Bladder microvascular endothelial cell (primary cell): ENCODE measurements around the gene GNAL. TPM values are rescaled to one million over a fixed set of nuclear protein-coding genes. Genes with fewer than 3 reads are reported as not detected.

Source experiments
- total RNA-seq: library from RNA; depleted of rRNA; stranded (reverse); fragments of >200 nt; gene quantifications from 2 replicates; pipeline ENCODE4 v1.2.3, GENCODE V29; 2014

GNAL gene
- 0.13 TPM in 1 of 2 replicates, not detected in the other for total RNA-seq

DNA sequence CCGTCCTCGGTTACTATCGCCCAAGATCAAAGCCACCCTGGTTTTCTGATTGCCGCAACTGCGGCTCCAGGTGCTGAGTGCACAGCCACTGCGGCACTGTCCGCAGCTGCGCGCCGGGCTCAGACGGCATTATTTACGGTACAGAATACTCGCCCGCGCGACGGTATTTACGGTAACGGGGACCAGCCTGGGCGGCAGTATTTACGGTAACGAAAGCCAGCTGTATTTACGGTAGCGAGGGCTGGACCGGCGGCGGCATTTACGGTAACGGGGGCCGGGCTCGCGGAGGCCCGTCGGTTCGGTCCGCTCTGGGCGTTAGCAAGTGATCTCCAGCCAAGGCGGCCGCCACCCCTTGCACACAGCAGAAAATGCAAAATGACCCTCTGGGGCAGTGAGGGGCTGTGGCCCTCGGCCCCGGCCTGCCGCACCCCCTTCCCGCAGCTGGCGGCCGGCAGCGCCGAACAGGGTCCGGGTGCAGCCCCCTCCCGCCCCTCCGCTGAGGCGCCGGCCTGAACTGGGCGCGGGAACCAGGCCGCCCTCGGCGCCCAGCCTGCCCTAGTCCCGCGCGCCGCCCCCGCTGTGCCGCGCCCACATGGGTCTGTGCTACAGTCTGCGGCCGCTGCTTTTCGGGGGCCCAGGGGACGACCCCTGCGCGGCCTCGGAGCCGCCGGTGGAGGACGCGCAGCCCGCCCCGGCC lies at the start of gene GNAL:
Gene GNAL (plus strand): TSS at position 293 of the 697 bp plus-strand sequence. CDS start 300 bp downstream, at position 593.

DNA sequence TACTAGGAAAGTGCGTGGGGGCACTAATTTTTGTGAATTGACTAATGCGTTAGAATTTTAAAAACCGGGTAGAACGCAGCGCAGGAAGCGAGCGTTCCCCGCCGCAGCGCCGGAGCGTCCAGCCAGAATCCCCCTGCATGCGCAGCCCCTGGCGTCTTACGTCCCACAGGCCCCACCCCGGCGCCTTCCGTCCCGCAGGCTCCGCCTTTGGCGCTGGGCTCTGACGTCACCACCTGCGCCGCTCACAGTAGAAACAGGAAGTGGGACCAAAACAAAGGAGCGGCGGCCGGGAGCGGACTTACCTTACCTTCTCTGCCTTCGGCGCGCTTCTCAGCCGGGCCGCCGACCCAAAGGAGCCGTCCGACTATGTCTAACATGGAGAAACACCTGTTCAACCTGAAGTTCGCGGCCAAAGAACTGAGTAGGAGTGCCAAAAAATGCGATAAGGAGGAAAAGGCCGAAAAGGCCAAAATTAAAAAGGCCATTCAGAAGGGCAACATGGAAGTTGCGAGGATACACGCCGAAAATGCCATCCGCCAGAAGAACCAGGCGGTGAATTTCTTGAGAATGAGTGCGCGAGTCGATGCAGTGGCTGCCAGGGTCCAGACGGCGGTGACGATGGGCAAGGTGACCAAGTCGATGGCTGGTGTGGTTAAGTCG lies 162.2 kb downstream of the GNAL start, which contains the start of gene CHMP1B:
Gene CHMP1B (plus strand): TSS at position 268 of the 660 bp plus-strand sequence. CDS start 99 bp downstream, at position 367.

DNA sequence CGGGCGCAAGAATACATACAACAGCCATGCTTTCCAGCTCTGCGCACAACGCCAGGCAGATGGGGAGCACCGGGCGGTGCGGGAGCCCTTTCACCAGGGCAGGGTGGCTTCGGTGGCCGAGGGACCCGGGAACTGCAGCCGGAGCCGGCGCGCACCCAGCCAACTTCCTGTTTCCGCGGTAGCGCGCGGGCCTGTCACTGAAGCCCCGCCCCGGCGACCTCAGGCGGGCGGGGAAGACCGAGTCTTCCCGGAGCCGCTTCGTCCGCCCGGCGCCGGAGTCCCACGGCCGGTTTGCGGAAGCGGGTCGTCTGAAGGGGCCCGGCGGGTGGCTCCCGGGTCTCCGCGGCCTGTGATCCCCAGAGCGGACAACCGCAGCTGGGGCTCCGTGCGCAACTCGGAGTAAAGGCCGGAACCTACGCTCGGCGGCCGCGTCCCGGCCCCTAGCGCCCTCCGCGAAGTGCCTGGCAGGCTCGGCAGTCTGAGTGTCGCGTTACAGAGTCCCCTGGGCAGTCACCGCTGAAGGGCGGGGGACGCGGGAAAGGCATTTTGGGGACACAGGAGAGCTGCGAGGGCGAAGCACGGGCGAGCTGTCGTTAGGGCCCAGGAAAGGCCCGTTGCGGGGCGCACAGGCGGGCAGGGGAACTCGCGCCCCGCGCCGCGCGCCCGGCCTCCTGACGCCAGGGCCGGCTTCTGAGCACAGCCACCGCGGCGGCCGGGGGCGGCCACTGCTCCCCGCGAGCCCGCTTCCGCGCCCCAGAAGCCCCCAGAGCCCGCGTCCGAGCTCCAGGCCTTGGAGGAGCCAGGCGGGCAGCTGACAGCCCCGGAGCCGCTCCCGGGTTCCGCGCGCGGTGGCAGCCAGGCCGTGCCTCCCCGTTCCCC lies 219.4 kb downstream of the GNAL start, which contains the start of gene MPPE1:
Gene MPPE1 (minus strand): TSS at position 136 of the 879 bp plus-strand sequence. CDS start 11,053 bp downstream, outside the sequence.

Other genes with a start within 250 kb of the GNAL start
- not detected in 2 replicates for gene SLC35G4, start 79.7 kb upstream of the GNAL start, total RNA-seq
- 47.8 and 83.2 TPM in 2 replicates for gene CHMP1B, start 162.1 kb downstream of the GNAL start, total RNA-seq
- 12.6 and 15.5 TPM in 2 replicates for gene MPPE1, start 219.1 kb downstream of the GNAL start, total RNA-seq